Peyer's patch (tissue), 4 donors: ENCODE results near the gene SBF2.

ENCODE experiments used
- CTCF ChIP-seq, 6 experiments: fragments of 450-650 bp in 4 of 6; fragments of 200-600 bp in 2 of 6; sonication (generic) in 1 of 6; IDR thresholded peaks; one replicate each; pipeline ENCODE4 v1.5.1; 2017 to 2019; ENCODE audit warnings: antibody characterized with exemption in 6 of 6, mild to moderate bottlenecking in 3 of 6, moderate library complexity in 1 of 6
- POLR2A ChIP-seq, 2 donors: fragments of 450-650 bp; IDR thresholded peaks; one replicate each; pipeline ENCODE4 v1.5.1; 2017; ENCODE audit warnings: antibody characterized with exemption in 2 of 2, mild to moderate bottlenecking in 2 of 2, moderate library complexity in 2 of 2

- TF ChIP-seq CTCF (IDR thresholded peaks at IDR 0.05) = no peak
- no peak for TF ChIP-seq POLR2A (IDR thresholded peaks at IDR 0.05)
Observed at GRCh38 chr11:9941991-9942390, 352.0 kb downstream of the SBF2 start.
